Neural cell (in vitro differentiated cells): ENCODE results near the gene TMEM167B. TPM values are rescaled to one million over a fixed set of nuclear protein-coding genes. Genes with fewer than 3 reads are reported as not detected.

Experiments used
- H2AFZ ChIP-seq: fragments of 200-600, 300-800 bp; sonication (generic), shearing (Covaris generic); 2 replicates; pipeline ENCODE4 v1.6.0; 2014; ENCODE audit warnings: low read depth, mild to moderate bottlenecking, antibody characterized with exemption, low read length, moderate library complexity
- H3F3A ChIP-seq: fragments of 200-600 bp; shearing (Covaris generic); 2 replicates; pipeline ENCODE4 v1.6.1; 2016; ENCODE audit warnings: mild to moderate bottlenecking, moderate library complexity, mixed read lengths, antibody characterized with exemption, low read length; ENCODE audit not compliant: insufficient read depth, poor library complexity, severe bottlenecking
- H3K27ac ChIP-seq: fragments of 200-600, 300-800 bp; sonication (generic), shearing (Covaris generic); 2 replicates; pipeline ENCODE4 v1.5.1; 2014; ENCODE audit warnings: mild to moderate bottlenecking, low read length, moderate library complexity
- H3K27me3 ChIP-seq: fragments of 300-800, 200-600 bp; sonication (generic), shearing (Covaris generic); 2 replicates; pipeline ENCODE4 v1.6.0; 2014; ENCODE audit warnings: mild to moderate bottlenecking, low read depth, low read length, moderate library complexity; ENCODE audit not compliant: insufficient read depth
- H3K36me3 ChIP-seq: fragments of 300-800, 200-600 bp; sonication (generic), shearing (Covaris generic); 2 replicates; pipeline ENCODE4 v1.5.1; 2014; ENCODE audit warnings: mild to moderate bottlenecking, antibody characterized with exemption, low read length, moderate library complexity; ENCODE audit not compliant: insufficient read depth
- H3K4me2 ChIP-seq: fragments of 300-800, 200-600 bp; sonication (generic), shearing (Covaris generic); 2 replicates; pipeline ENCODE4 v1.6.0; 2014; ENCODE audit warnings: mild to moderate bottlenecking, low read length
- H3K4me3 ChIP-seq: fragments of 300-800, 200-600 bp; sonication (generic), shearing (Covaris generic); 2 replicates; pipeline ENCODE4 v1.5.1; 2014; ENCODE audit warnings: mild to moderate bottlenecking, low read length, moderate library complexity
- H3K79me2 ChIP-seq: fragments of 200-600 bp; shearing (Covaris generic); replicated peaks from 2 replicates; pipeline ENCODE4 v1.6.0; 2014; ENCODE audit warnings: mild to moderate bottlenecking, low read length, moderate library complexity; ENCODE audit not compliant: insufficient read depth
- H3K9ac ChIP-seq: fragments of 300-800, 200-600 bp; sonication (generic), shearing (Covaris generic); 2 replicates; pipeline ENCODE4 v1.6.1; 2016; ENCODE audit warnings: mild to moderate bottlenecking, low read length, mixed read lengths
- H3K9me2 ChIP-seq: fragments of 200-600 bp; shearing (Covaris generic); 2 replicates; pipeline ENCODE4 v1.6.1; 2016; ENCODE audit warnings: mild to moderate bottlenecking, low read length, mixed read lengths; ENCODE audit not compliant: insufficient read depth
- H3K9me3 ChIP-seq: fragments of 200-600, 300-800 bp; sonication (generic), shearing (Covaris generic); 2 replicates; pipeline ENCODE4 v1.6.1; 2016; ENCODE audit warnings: mild to moderate bottlenecking, mixed run types, low read length, moderate library complexity, mixed read lengths
- H4K20me1 ChIP-seq: fragments of 200-600 bp; shearing (Covaris generic); 2 replicates; pipeline ENCODE4 v1.6.1; 2016; ENCODE audit warnings: mild to moderate bottlenecking, mixed run types; ENCODE audit not compliant: insufficient read depth
- CTCF ChIP-seq: fragments of 450-650 bp; IDR thresholded peaks from 2 replicates; pipeline ENCODE4 v1.5.1; 2014; ENCODE audit warnings: antibody characterized with exemption, mild to moderate bottlenecking, moderate library complexity; ENCODE audit not compliant: poor library complexity, severe bottlenecking
- EP300 ChIP-seq: fragments of 450-650 bp; conservative IDR thresholded peaks from 2 replicates; pipeline ENCODE4 v1.6.1; 2014; ENCODE audit warnings: antibody characterized with exemption, mild to moderate bottlenecking, moderate library complexity; ENCODE audit not compliant: poor library complexity, severe bottlenecking
- EZH2 ChIP-seq: fragments of 200-600, 300-800 bp; shearing (Covaris generic), sonication (generic); IDR thresholded peaks from 2 replicates; pipeline ENCODE4 v1.6.1; 2014; ENCODE audit warnings: antibody characterized with exemption, low read length, borderline replicate concordance, mild to moderate bottlenecking; ENCODE audit not compliant: insufficient read depth, poor library complexity, severe bottlenecking
- MXI1 ChIP-seq: fragments of 450-650 bp; conservative IDR thresholded peaks from 2 replicates; pipeline ENCODE4 v1.6.1; 2014; ENCODE audit warnings: antibody characterized with exemption, mild to moderate bottlenecking; ENCODE audit not compliant: poor library complexity, severe bottlenecking
- POLR2AphosphoS5 ChIP-seq: IDR thresholded peaks from 2 replicates; pipeline ENCODE4 v1.6.1; 2012
- RAD21 ChIP-seq: fragments of 450-650 bp; conservative IDR thresholded peaks from 2 replicates; pipeline ENCODE4 v1.6.1; 2014; ENCODE audit warnings: antibody characterized with exemption, mild to moderate bottlenecking, moderate library complexity
- SMC3 ChIP-seq: fragments of 450-650 bp; conservative IDR thresholded peaks from 2 replicates; pipeline ENCODE4 v1.6.1; 2014; ENCODE audit warnings: antibody characterized with exemption, mild to moderate bottlenecking, moderate library complexity; ENCODE audit not compliant: poor library complexity
- TAF1 ChIP-seq: IDR thresholded peaks from 2 replicates; pipeline ENCODE4 v1.6.1; 2012; ENCODE audit warnings: low read depth
- polyA plus RNA-seq: library from polyadenylated mRNA; depleted of rRNA; stranded (reverse); fragments of >200 nt; gene quantifications from 2 replicates; pipeline ENCODE4 v1.2.3, GENCODE V29; 2014
- TF ChIP-seq, protein P1 (sequence below): IDR thresholded peaks from 2 replicates; pipeline ENCODE4 v1.6.1; 2012; ENCODE audit warnings: borderline replicate concordance

The TMEM167B gene
- polyA plus RNA-seq, 1 donor from 2014 or later = 53.9 TPM

- Histone ChIP-seq H3K27me3 (no peaks in the 10 kb centered on the region), H3K4me3 (no peak overlapping the region), H3K9me3 (no peaks in the 10 kb centered on the region), H3K9me2 (no peaks in the 10 kb centered on the region), H3K36me3 (no peaks in the 10 kb centered on the region), H3K79me2 (no peaks in the 10 kb centered on the region), H3K9ac (no peak overlapping the region), H3K4me2 (no peak overlapping the region), H3K27ac (no peak overlapping the region), H2AFZ (no peak overlapping the region), H4K20me1 (no peaks in the 10 kb centered on the region), H3F3A (no peaks in the 10 kb centered on the region)
- TF ChIP-seq SMC3 (no peak), EP300 (no peak), POLR2AphosphoS5 (no peak), TAF1 (no peak), RAD21 (no peak), EZH2 (no peak)
- TF ChIP-seq, protein P1, sequence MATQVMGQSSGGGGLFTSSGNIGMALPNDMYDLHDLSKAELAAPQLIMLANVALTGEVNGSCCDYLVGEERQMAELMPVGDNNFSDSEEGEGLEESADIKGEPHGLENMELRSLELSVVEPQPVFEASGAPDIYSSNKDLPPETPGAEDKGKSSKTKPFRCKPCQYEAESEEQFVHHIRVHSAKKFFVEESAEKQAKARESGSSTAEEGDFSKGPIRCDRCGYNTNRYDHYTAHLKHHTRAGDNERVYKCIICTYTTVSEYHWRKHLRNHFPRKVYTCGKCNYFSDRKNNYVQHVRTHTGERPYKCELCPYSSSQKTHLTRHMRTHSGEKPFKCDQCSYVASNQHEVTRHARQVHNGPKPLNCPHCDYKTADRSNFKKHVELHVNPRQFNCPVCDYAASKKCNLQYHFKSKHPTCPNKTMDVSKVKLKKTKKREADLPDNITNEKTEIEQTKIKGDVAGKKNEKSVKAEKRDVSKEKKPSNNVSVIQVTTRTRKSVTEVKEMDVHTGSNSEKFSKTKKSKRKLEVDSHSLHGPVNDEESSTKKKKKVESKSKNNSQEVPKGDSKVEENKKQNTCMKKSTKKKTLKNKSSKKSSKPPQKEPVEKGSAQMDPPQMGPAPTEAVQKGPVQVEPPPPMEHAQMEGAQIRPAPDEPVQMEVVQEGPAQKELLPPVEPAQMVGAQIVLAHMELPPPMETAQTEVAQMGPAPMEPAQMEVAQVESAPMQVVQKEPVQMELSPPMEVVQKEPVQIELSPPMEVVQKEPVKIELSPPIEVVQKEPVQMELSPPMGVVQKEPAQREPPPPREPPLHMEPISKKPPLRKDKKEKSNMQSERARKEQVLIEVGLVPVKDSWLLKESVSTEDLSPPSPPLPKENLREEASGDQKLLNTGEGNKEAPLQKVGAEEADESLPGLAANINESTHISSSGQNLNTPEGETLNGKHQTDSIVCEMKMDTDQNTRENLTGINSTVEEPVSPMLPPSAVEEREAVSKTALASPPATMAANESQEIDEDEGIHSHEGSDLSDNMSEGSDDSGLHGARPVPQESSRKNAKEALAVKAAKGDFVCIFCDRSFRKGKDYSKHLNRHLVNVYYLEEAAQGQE = no peak
These were observed 43.9 kb upstream of the TMEM167B start for GRCh38 chr1:109046671-109047070.

GRCh38 chr1:109047339-109047738 is 43.2 kb upstream of the TMEM167B start:
- H3K36me3 ChIP-seq = no peaks in the 10 kb centered on the region
- no peak overlapping the region for H3K4me2 ChIP-seq
- H3K9ac ChIP-seq = no peak overlapping the region
- TF ChIP-seq EZH2 = no peak
- no peak for TF ChIP-seq EP300
- TF ChIP-seq, protein P1 = no peak
- H3K9me3 ChIP-seq = no peaks in the 10 kb centered on the region
- no peaks in the 10 kb centered on the region for H3K27me3 ChIP-seq
- no peaks in the 10 kb centered on the region for H3F3A ChIP-seq
- no peak overlapping the region for H3K4me3 ChIP-seq
- no peak overlapping the region for H2AFZ ChIP-seq
- H3K27ac ChIP-seq = no peak overlapping the region
- no peaks in the 10 kb centered on the region for H3K79me2 ChIP-seq
- H4K20me1 ChIP-seq = no peaks in the 10 kb centered on the region
- no peaks in the 10 kb centered on the region for H3K9me2 ChIP-seq

- Histone ChIP-seq H3F3A (no peaks in the 10 kb centered on the region), H3K36me3 (no peaks in the 10 kb centered on the region), H2AFZ (no peak overlapping the region), H3K79me2 (no peaks in the 10 kb centered on the region), H3K4me3 (no peak overlapping the region), H3K4me2 (no peak overlapping the region), H3K27me3 (no peaks in the 10 kb centered on the region), H3K27ac (no peak overlapping the region), H4K20me1 (no peaks in the 10 kb centered on the region), H3K9me2 (no peaks in the 10 kb centered on the region), H3K9ac (no peak overlapping the region), H3K9me3 (no peaks in the 10 kb centered on the region)
- TF ChIP-seq RAD21 (no peak), EZH2 (no peak), EP300 (no peak), TAF1 (no peak), MXI1 (no peak), SMC3 (no peak), CTCF (no peak), POLR2AphosphoS5 (no peak)
- TF ChIP-seq, protein P1 = no peak
These were observed 42.2 kb upstream of the TMEM167B start for GRCh38 chr1:109048335-109048734.
